H1 (cell line): Measurements from ENCODE around the gene CACFD1. TPM values are rescaled to one million over a fixed set of nuclear protein-coding genes. Genes with fewer than 3 reads are reported as not detected.

Experiments used
- CBX5 ChIP-seq: fragments of 300-800, 300-1000 bp; sonication (generic); IDR thresholded peaks from 2 replicates; pipeline ENCODE4 v1.7.1; 2016; ENCODE audit warnings: antibody characterized with exemption, low read length, low read depth
- CREB1 ChIP-seq: IDR thresholded peaks from 2 replicates; pipeline ENCODE4 v1.6.1; 2012; ENCODE audit warnings: inconsistent platforms
- RAD21 ChIP-seq, 2 experiments: IDR thresholded peaks in 1 of 2; conservative IDR thresholded peaks in 1 of 2; 2 replicates each; pipeline ENCODE4 v1.6.1; 2011; ENCODE audit warnings: low read depth in 2 of 2, low read length in 2 of 2, improper control_type of control experiment in 1 of 2, inconsistent platforms in 1 of 2, mild to moderate bottlenecking in 1 of 2, moderate library complexity in 1 of 2
- USF2 ChIP-seq: IDR thresholded peaks from 2 replicates; pipeline ENCODE4 v1.6.1; 2011; ENCODE audit warnings: low read length, improper control_type of control experiment
- polyA plus RNA-seq, 7 experiments: library from polyadenylated mRNA; depleted of rRNA in 3 of 7; stranded (reverse) in 5 of 7; unstranded in 2 of 7; fragments of >200 nt in 5 of 7; fragments of 200-250 nt in 2 of 7; gene quantifications; 1 replicate in 5 of 7; 2 replicates in 1 of 7; 4 replicates in 1 of 7; pipeline versions ENCODE4 v1.2.1 to v1.2.3, GENCODE V29; 2011 to 2013; ENCODE audit warnings: missing spikeins in 2 of 7, mixed read lengths in 2 of 7
- total RNA-seq: library from RNA; stranded (reverse); fragmentation: NEBNext Ultra II Directional; extraction: Animal tissue kit (Norgen Biotek cat#: 25700); gene quantifications from 2 replicates; pipeline ENCODE4 v1.2.1, GENCODE V29; 2021

Gene CACFD1
- total and polyA plus RNA-seq, 2 of the 8 experiments (the other 6 are each of a cell fraction or from before 2014, with no cell fraction given): 13.4 to 15.5 TPM

DNA sequence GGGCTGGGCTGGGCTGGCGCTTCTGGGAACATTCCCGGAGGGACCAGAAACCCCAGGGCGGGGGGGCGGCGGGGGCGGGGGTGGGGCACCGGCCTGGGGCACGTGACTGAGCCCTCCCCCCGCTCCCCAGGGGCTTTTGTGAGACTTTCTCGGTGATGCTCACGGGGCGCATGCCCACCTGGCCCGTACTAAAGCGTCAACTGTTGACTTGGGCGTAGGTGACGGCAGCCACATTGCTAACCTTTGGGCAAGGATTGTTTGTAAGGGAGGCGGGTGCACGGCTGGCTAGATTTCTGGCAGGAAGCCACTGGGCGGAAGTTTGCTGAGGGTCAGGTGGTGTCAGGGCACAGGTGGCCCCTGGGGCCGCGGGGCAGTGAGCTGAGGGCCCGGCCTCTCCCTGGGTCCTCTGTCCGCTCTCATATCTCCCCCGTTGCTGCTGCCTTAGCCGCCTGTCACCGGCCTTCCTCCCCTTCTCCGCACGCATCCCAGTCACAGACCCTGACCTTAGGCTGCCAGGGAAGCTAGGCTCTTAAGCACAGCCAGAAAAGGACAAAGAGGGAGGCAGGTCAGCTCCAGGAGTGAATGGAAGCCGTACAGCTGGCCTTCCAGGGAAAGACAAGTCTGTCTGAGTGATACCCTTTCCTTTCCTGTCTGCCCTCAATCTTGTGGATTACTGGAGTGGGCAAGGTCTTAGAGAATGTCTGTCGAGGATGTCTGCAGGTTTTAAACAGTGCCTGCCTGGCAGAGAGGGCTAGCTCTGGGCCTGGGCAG is 812 bp downstream of the CACFD1 start (continued):
- peak; percentile 62; the same call in 1 of the 2 replicates for TF ChIP-seq USF2
- no peak for TF ChIP-seq CBX5
- no peak for TF ChIP-seq RAD21 (IDR thresholded peaks at IDR 0.05 in 1 of 2, conservative IDR thresholded peaks at IDR 0.05 in 1 of 2; ENCODE audit: low read depth in 2 of 2, low read length in 2 of 2)
- TF ChIP-seq CREB1: peak; percentile 12; the same call in 1 of the 2 replicates
